Esophagus muscularis mucosa (tissue), 4 donors: ENCODE data around the gene PTPRD. TPM values are rescaled to one million over a fixed set of nuclear protein-coding genes. Genes with fewer than 3 reads are reported as not detected.

Experiments used
- DNase-seq: peaks from one replicate; pipeline ENCODE4 v3.0.0-alpha.2; 2017; ENCODE audit errors: extremely low spot score
- H3K27ac ChIP-seq, 4 donors: fragments of 200-600 bp; sonication (generic); replicated peaks in 1 of 4; 1 replicate in 3 of 4; 2 replicates in 1 of 4; pipeline ENCODE4 v1.5.1; 2016 to 2019; ENCODE audit warnings: mild to moderate bottlenecking in 1 of 4
- H3K27me3 ChIP-seq, 4 donors: fragments of 200-600 bp; sonication (generic); one replicate each; pipeline versions ENCODE4 v1.5.1 to v1.6.0; 2016 to 2019
- H3K36me3 ChIP-seq, 4 donors: fragments of 200-600 bp; sonication (generic); one replicate each; pipeline ENCODE4 v1.5.1; 2016 to 2019
- H3K4me1 ChIP-seq, 4 donors: fragments of 200-600 bp; sonication (generic); one replicate each; pipeline ENCODE4 v1.5.1; 2016 to 2019
- H3K4me3 ChIP-seq, 4 donors: fragments of 200-600 bp; sonication (generic); 1 replicate in 2 of 4; 2 replicates in 2 of 4; pipeline ENCODE4 v1.5.1; 2016 to 2019; ENCODE audit warnings: mild to moderate bottlenecking in 4 of 4, moderate library complexity in 1 of 4
- H3K9me3 ChIP-seq, 4 donors: fragments of 200-600 bp; sonication (generic); 1 replicate in 3 of 4; 2 replicates in 1 of 4; pipeline ENCODE4 v1.5.1; 2016 to 2019
- CTCF ChIP-seq, 3 experiments: fragments of 200-600 bp in 2 of 3; fragments of 450-650 bp in 1 of 3; sonication (generic) in 2 of 3; IDR thresholded peaks; one replicate each; pipeline ENCODE4 v1.5.1; 2017 to 2019; ENCODE audit warnings: antibody characterized with exemption in 3 of 3, mild to moderate bottlenecking in 2 of 3, moderate library complexity in 1 of 3
- EP300 ChIP-seq: sonication (generic); formaldehyde crosslinking; IDR thresholded peaks from one replicate; pipeline ENCODE4 v1.6.1; 2017; ENCODE audit warnings: antibody characterized with exemption
- POLR2A ChIP-seq: fragments of 450-650 bp; IDR thresholded peaks from one replicate; pipeline ENCODE4 v1.6.1; 2017; ENCODE audit warnings: antibody characterized with exemption, moderate library complexity, mild to moderate bottlenecking, low read depth
- POLR2AphosphoS5 ChIP-seq, 2 donors: sonication (generic); formaldehyde crosslinking; IDR thresholded peaks; one replicate each; pipeline ENCODE4 v1.6.1; 2017; ENCODE audit warnings: antibody characterized with exemption in 2 of 2
- WGBS: methylation state at CpG from one replicate; pipeline ENCODE4 v1.1.5; 2018; 5-methylcytosine and 5-hydroxymethylcytosine counted together
- intact Hi-C: fragments of 100-400 bp; cut with DNase I; formaldehyde crosslinking; loops from one replicate; pipeline ENCODE4 v1.15.1; 2023
- total RNA-seq, 4 donors: library from RNA; depleted of rRNA; stranded (reverse); fragments of >200 nt; gene quantifications; one replicate each; pipeline versions ENCODE4 v1.1.0 to v1.2.1, GENCODE V29; 2016

PTPRD gene
- total RNA-seq, 4 donors from 2014 or later: 4.1 to 6.6 (median 5.0) TPM

GRCh38 chr9:8772302-8772701 is 1840.5 kb downstream of the PTPRD start:
- no peak for DNase-seq
- Histone ChIP-seq H3K27ac (no peak overlapping the region), H3K4me1 (no peaks in the 10 kb centered on the region), H3K4me3 (no peak overlapping the region), H3K36me3 (no peaks in the 10 kb centered on the region), H3K9me3 (no peaks in the 10 kb centered on the region), H3K27me3 (no peaks in the 10 kb centered on the region)
- WGBS: 93% methylated on average over 1 of the region's 1 CpG
- intact Hi-C loops: no loop called here
- TF ChIP-seq POLR2AphosphoS5 (IDR thresholded peaks at IDR 0.05): no peak
- TF ChIP-seq POLR2A: no peak
- no peak for TF ChIP-seq CTCF (IDR thresholded peaks at IDR 0.05)
- no peak for TF ChIP-seq EP300

GRCh38 chr9:8769153-8769552 is 1843.6 kb downstream of the PTPRD start:
- no peak overlapping the region for H3K4me3 ChIP-seq
- intact Hi-C loops: no loop called here
- no peaks in the 10 kb centered on the region for H3K4me1 ChIP-seq
- H3K27ac ChIP-seq: no peak overlapping the region
- DNase-seq: no peak
- H3K27me3 ChIP-seq: no peaks in the 10 kb centered on the region
- no peaks in the 10 kb centered on the region for H3K36me3 ChIP-seq
- H3K9me3 ChIP-seq: no peaks in the 10 kb centered on the region
- no peak for TF ChIP-seq POLR2AphosphoS5 (IDR thresholded peaks at IDR 0.05)
- 46% methylated on average over 4 of the region's 4 CpGs for WGBS

GRCh38 chr9:8766096-8766495 is 1846.7 kb downstream of the PTPRD start:
- Histone ChIP-seq H3K4me3 (no peak overlapping the region), H3K27me3 (no peaks in the 10 kb centered on the region), H3K36me3 (no peaks in the 10 kb centered on the region), H3K9me3 (no peaks in the 10 kb centered on the region), H3K27ac (no peak overlapping the region), H3K4me1 (no peaks in the 10 kb centered on the region)
- intact Hi-C loops: no loop called here
- TF ChIP-seq POLR2AphosphoS5 (IDR thresholded peaks at IDR 0.05) (no peak), EP300 (no peak), POLR2A (no peak)
- WGBS: 90% methylated on average over 3 of the region's 3 CpGs
- DNase-seq: no peak

GRCh38 chr9:8764051-8764450 is 1848.8 kb downstream of the PTPRD start:
- no peak for DNase-seq
- H3K27ac ChIP-seq: no peak overlapping the region
- 89% methylated on average over 1 of the region's 1 CpG for WGBS
- no peak overlapping the region for H3K4me3 ChIP-seq
- no peaks in the 10 kb centered on the region for H3K4me1 ChIP-seq
- no peaks in the 10 kb centered on the region for H3K36me3 ChIP-seq
- no peak for TF ChIP-seq POLR2AphosphoS5 (IDR thresholded peaks at IDR 0.05)
- no peak for TF ChIP-seq POLR2A
- no peak for TF ChIP-seq EP300
- no peak for TF ChIP-seq CTCF (IDR thresholded peaks at IDR 0.05)
- H3K27me3 ChIP-seq: no peaks in the 10 kb centered on the region
- peaks cover 0 to 2% (median 0%) of the 10 kb centered on the region in 4 donors for H3K9me3 ChIP-seq
- intact Hi-C loops: no loop called here

- TF ChIP-seq POLR2AphosphoS5 (IDR thresholded peaks at IDR 0.05) (no peak), CTCF (IDR thresholded peaks at IDR 0.05) (no peak), POLR2A (no peak), EP300 (no peak)
- Histone ChIP-seq H3K9me3 (peaks cover 0 to 6% (median 0%) of the 10 kb centered on the region in 4 donors), H3K27ac (no peak overlapping the region), H3K4me1 (no peaks in the 10 kb centered on the region), H3K4me3 (no peak overlapping the region), H3K36me3 (no peaks in the 10 kb centered on the region), H3K27me3 (no peaks in the 10 kb centered on the region)
- intact Hi-C loops: no loop called here
- WGBS: 76% methylated on average over 6 of the region's 6 CpGs
- DNase-seq: no peak
Observed at GRCh38 chr9:8762479-8763085, 1850.2 kb downstream of the PTPRD start.
